NB4 (cell line): ENCODE data around the gene FAM76A.

ENCODE experiments used
- DNase-seq: peaks from one replicate; pipeline ENCODE4 v3.0.0; 2010; ENCODE audit warnings: low read depth
- H3K4me3 ChIP-seq: one replicate; pipeline ENCODE4 v1.5.1; 2011; ENCODE audit warnings: mild to moderate bottlenecking, low read depth, low read length, moderate library complexity
- CTCF ChIP-seq: IDR thresholded peaks from one replicate; pipeline ENCODE4 v1.5.1; 2012; ENCODE audit warnings: low read depth, low read length
- MYC ChIP-seq: IDR thresholded peaks from 2 replicates; pipeline ENCODE4 v1.6.1; 2011; ENCODE audit warnings: low read depth, low read length
- POLR2A ChIP-seq: IDR thresholded peaks from 2 replicates; pipeline ENCODE4 v1.6.1; 2011; ENCODE audit warnings: mild to moderate bottlenecking; ENCODE audit not compliant: insufficient read length; ENCODE audit errors: extremely low read depth
- TF ChIP-seq, protein P1 (sequence below): IDR thresholded peaks from 2 replicates; pipeline ENCODE4 v1.6.1; 2011; ENCODE audit warnings: low read depth, low read length

FAM76A gene

DNA sequence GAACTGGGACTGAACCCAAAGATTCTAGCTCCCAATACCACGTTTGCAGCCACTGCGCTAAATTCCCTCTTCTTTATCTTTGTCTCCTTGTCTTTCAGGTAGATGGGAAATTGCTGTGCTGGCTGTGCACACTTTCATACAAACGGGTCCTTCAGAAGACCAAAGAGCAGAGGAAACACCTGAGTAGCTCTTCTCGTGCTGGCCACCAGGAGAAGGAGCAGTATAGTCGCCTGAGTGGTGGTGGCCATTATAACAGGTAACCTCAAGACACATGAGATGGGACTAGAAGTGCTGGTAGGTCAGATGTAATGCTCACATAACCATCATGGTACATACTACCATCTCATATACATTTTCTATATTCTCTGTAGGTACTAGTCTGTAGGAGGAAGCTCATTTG lies 18.8 kb downstream of the FAM76A start:
- no peak overlapping the region for H3K4me3 ChIP-seq
- no peak for DNase-seq
- TF ChIP-seq, protein P1, sequence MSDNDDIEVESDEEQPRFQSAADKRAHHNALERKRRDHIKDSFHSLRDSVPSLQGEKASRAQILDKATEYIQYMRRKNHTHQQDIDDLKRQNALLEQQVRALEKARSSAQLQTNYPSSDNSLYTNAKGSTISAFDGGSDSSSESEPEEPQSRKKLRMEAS, result no peak
- TF ChIP-seq POLR2A, result no peak
- no peak for TF ChIP-seq CTCF
- TF ChIP-seq MYC, result no peak

DNA sequence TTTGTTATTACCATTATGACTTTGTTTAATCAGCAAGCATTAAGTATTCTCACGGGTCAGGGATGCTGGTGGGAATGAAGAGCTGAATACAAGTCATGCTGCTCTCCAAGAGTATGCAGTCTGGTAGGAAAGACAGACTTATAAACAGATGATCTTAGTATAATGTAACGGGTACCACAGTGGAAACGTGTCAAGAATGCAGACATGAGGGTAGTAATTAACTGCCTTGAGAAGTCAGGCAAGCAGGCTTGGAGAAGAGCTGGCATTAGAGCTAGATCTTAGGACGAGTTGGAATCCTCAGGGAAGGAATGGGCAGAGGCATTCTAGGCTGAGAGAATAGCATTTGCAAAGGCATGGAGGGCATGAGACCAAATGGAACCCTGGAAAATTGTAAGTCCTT lies 19.7 kb downstream of the FAM76A start:
- no peak overlapping the region for H3K4me3 ChIP-seq
- TF ChIP-seq CTCF (no peak), MYC (no peak), POLR2A (no peak)
- TF ChIP-seq, protein P1, result no peak
- DNase-seq, result no peak

GRCh38 chr1:27752360-27752759 lies 26.6 kb downstream of the FAM76A start:
- DNase-seq, result no peak
- TF ChIP-seq MYC (no peak), CTCF (no peak), POLR2A (no peak)
- TF ChIP-seq, protein P1, result no peak
- no peak overlapping the region for H3K4me3 ChIP-seq

GRCh38 chr1:27755286-27755685 lies 29.5 kb downstream of the FAM76A start:
- no peak overlapping the region for H3K4me3 ChIP-seq
- DNase-seq, result no peak
- TF ChIP-seq, protein P1, result no peak
- TF ChIP-seq CTCF (no peak), MYC (no peak), POLR2A (no peak)

GRCh38 chr1:27755865-27756264 lies 30.1 kb downstream of the FAM76A start:
- no peak overlapping the region for H3K4me3 ChIP-seq
- DNase-seq, result no peak
- TF ChIP-seq CTCF, result no peak
- TF ChIP-seq, protein P1, result no peak
- no peak for TF ChIP-seq POLR2A
- no peak for TF ChIP-seq MYC

DNA sequence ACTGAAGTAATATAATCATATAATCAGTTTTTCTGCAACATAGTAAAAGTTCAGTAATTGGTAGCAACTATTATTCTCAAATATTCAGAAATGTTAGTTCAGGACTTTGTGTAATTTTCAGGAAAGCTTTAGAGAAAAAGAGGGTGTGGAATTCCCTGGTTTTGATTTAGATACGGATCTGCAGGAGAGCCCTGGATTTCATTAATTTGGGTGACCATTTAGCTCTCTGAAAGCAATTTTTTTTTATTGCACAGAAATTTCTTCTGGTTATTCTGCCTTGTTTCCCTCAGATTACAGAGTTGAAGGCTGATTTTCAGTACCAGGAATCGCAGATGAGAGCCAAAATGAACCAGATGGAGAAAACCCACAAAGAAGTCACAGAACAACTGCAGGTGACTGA lies 33.5 kb downstream of the FAM76A start:
- TF ChIP-seq CTCF (no peak), POLR2A (no peak), MYC (no peak)
- TF ChIP-seq, protein P1, result no peak
- DNase-seq, result no peak
- no peak overlapping the region for H3K4me3 ChIP-seq
